GM13977 (cell line): ENCODE results near the gene GNAI2.

Experiments
- DNase-seq: peaks from one replicate; pipeline ENCODE4 v3.0.0; 2012; ENCODE audit warnings: low spot score
- CTCF ChIP-seq: IDR thresholded peaks from 2 replicates; pipeline ENCODE4 v1.5.1; 2012; ENCODE audit warnings: mild to moderate bottlenecking, control low read depth; ENCODE audit not compliant: insufficient read depth; ENCODE audit errors: extremely low read depth, missing control alignments
- in situ Hi-C: fragments of 300-500 bp; cut with MboI; formaldehyde crosslinking; loops from one replicate; pipeline ENCODE4 v1.12.0; 2022; ENCODE audit warnings: low sequenced_read_pairs, low pct_unique_long_range_greater_than_20kb, mixed read lengths, inconsistent platforms; ENCODE audit not compliant: unreplicated experiment

GNAI2 gene

GRCh38 chr3:50196253-50196801, 39.7 kb upstream of the GNAI2 start:
- no peak for DNase-seq
- no peak for TF ChIP-seq CTCF
- in situ Hi-C loops = no loop called here

GRCh38 chr3:50201573-50202315, 34.3 kb upstream of the GNAI2 start:
- in situ Hi-C loops = no loop called here
- TF ChIP-seq CTCF = no peak
- no peak for DNase-seq

- in situ Hi-C loops = no loop called here
- DNase-seq = no peak
- TF ChIP-seq CTCF = no peak
Measured at GRCh38 chr3:50202353-50203112, 33.5 kb upstream of the GNAI2 start.

- no peak for DNase-seq
- TF ChIP-seq CTCF = no peak
- in situ Hi-C loops = no loop called here
Measured at GRCh38 chr3:50203113-50203808, 32.7 kb upstream of the GNAI2 start.

GRCh38 chr3:50203809-50204803, 31.9 kb upstream of the GNAI2 start:
- DNase-seq = no peak
- in situ Hi-C loops = no loop called here
- no peak for TF ChIP-seq CTCF
